ENCODE measurements around the gene PDE7B.
A peak's percentile ranks its signal among the peaks of the same experiment; 100 is the strongest.
"Not testable (repeated sequence)": the region's sequence is repeated elsewhere in the genome, so short reads cannot be mapped to it uniquely, and the experiment has no call there.

PDE7B gene

DNA sequence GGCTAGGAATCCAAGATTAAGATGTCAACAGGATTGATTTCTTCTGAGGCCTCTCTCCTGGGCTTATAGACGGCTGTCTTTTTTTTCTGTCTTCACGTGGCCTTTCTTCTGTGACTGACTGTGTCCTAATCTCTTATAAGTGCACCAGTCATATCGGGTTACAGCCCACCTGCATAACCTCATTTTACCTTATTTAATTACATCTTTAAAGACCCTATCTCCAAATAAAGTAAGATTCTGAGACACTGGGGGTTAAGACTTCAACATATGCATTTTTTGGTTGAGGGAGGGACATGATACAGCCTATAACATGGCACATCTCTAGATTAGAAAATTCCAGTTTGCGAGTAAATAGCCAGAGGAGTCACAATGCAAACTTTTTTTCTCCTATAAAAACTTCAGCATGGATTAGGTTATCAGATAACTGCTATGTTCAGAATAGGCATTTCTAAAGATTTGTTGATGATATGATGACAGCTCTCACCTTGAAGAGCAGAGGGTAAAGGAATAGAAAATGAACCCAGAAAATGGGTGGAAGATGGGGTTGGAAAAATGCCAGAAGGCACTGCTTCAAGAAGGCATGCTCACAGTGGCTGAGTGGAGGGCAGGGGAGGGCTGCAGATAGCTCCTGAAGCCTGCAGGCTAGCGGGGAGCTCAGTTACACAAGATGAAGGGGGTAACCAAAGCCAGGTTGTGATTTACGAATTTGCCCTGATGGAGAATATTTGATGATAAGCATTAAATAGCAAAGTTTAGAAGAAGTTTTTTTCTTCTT, 8.7 kb upstream of the PDE7B start:
- no peak for DNase-seq (ENCODE audit: extremely low read depth in 1 of 2, low read depth in 1 of 2)

DNA sequence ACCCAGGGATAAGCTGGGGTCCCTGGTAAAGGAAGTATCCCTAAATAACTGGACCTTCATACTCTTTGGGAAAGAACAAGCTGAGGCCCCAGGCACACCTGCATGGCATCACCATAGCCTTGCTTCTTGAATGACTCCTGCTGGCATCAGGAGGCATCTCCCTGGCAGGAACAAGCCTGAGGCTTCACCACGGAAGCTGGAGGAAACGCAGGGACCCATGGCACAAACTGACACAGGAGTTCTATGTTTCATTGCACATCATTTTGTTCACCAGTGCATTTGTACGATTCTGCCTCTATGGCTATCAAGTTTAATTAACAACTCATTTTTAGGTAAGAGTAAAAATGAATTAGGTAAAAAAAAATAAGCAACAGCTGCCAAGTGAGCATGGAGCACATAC, 619 bp upstream of the PDE7B start:
- no peak for DNase-seq (ENCODE audit: extremely low read depth in 1 of 2, low read depth in 1 of 2)

DNA sequence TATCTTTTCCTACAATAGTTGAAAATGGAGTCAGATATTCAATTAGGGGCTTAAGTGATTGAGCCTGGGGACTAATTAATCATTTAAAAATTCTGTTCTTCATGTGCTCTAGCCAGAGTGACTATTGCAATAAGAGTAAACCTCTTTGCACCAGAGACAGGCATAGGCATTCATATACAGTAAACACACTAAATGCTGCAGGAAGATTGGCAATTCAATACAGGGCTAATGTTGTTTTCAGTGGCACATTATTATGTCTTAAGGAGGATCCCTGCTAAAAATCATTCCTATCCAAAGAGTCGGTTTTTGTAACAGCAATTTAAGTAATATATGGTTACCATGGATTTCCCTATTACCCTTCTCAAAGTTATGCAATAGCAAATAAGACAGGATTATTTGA, 1.2 kb downstream of the PDE7B start:
- no peak for DNase-seq (ENCODE audit: extremely low read depth in 1 of 2, low read depth in 1 of 2)

DNA sequence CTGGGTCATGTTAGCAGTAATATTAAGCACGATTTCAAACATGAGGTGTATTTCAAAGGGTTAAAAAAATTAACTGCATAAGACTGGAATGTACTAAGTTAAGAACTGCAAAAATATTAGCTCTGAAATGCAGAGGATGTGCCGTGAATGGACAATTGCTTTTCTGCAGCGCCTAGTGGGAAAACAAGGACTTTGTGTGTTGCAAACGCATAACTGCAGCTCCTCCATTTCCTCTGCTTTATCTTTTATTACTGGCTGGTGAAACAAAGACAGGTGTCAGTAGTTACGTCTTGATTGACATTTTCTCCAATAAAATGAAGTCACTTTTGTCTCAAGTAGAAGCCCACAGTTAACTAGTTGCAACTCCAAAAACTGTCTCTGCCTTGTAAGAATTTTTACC, 1.7 kb downstream of the PDE7B start:
- DNase-seq (ENCODE audit: extremely low read depth in 1 of 2, low read depth in 1 of 2), result no peak

DNA sequence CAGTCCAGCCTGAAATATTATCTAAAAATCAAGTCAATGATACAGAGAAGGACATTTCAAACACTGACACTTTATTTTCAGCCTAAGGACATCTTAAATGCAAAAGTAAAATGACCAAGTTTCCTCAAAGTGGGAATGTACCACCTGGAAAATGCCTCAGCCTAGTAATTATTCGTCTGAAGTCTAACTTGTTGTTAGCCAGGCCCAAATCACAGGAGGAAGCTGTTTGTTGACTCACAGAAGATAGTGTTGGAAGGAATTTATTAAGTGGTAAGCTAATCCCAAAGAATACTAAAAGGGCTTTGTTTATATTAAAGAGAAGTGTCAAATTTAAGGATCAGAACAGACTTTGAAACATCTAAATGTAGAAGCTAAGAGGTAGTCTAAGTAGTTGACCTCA, 2.5 kb downstream of the PDE7B start:
- no peak for DNase-seq (ENCODE audit: extremely low read depth in 1 of 2, low read depth in 1 of 2)

DNA sequence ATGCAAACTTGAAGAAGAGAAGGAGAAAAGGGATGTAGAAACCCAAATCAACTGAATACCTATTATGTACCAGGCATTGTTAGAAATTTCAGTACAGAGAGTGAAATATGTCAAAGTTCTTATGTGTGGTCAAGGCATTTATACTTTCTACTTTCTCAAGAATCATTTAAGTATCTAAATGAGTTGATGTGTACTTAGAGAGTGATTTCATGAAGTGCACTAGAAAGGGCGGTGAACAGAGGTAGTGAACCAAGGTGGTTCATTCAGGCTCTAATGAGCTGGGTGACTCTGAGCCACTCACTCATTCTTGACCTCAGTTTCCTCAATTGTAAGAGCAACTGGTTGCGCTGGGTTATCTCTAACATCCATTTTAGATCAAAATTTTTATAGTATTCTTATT, 3.3 kb downstream of the PDE7B start:
- no peak for DNase-seq (ENCODE audit: extremely low read depth in 1 of 2, low read depth in 1 of 2)

DNA sequence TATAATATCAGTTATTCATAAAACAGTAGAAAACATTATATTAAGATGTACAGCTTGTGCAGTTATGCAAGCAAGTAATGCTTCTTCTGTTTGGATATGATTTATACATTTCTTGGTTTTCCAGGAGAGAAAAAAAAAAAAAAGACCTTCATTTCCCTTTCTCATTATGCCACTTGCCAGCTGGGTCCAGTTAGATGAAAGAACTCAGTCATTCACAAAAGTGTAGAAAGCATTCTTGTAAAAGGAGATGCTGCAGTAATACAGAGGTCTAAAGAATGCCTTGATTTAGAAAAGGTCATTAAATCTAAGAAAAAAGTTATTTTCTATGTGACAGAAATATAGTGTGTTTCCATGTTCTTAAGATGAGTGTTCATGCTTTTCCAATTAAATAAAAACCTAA, 7.4 kb downstream of the PDE7B start:
- DNase-seq (ENCODE audit: extremely low read depth in 1 of 2, low read depth in 1 of 2), result no peak

DNA sequence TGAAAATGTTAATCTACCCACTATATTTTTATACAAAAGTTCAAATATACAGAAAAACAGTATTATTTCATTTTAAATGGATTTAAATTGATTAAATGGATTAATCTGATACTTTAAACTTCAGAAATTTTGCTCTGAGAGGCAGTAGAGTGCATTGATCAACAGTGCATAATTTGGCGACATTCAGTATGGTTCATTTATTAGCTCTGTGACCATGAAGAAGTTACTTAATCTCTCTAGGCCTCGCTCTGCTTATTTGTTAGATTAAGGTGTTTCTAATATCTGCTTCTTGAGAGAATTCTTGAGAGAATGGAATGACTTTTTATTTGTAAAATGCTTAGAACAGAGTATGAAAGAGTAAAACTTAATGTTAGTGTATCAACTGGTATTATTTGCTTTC, 8.9 kb downstream of the PDE7B start:
- DNase-seq (ENCODE audit: extremely low read depth in 1 of 2, low read depth in 1 of 2), result no peak

DNA sequence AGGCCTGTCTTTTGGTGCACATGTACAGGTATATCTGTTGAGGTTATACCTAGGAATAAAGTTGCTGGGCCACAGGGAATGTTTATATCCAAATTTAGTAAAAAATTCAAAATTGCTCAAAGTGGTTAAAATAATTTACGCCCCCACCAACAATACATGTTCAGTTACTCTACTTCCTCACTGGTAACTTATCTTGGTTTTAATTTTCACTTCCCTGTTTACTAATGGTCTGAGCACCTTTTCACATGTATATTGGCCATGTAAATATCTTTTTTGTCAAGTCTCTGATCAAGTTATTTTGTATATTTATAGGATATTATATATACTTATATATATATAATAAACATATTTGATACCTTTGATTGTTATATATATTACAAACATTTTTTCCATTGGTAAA, 9.7 kb downstream of the PDE7B start:
- no peak for DNase-seq (ENCODE audit: extremely low read depth in 1 of 2, low read depth in 1 of 2)

DNA sequence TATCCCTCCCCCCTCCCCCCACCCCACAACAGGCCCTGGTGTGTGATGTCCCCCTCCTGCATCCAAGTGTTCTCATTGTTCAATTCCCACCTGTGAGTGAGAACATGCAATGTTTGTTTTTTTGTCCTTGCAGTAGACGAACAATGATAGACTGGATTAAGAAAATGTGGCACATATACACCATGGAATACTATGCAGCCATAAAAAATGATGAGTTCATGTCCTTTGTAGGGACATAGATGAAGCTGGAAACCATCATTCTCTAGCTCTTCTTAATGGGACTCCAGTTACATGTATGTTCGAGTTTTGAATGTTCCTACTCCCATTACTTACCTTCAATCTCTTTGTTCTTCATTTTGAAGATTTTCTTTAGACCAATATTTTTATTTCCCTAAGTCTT, 13.4 kb downstream of the PDE7B start:
- not testable (repeated sequence) for DNase-seq (ENCODE audit: extremely low read depth in 1 of 2, low read depth in 1 of 2)

DNA sequence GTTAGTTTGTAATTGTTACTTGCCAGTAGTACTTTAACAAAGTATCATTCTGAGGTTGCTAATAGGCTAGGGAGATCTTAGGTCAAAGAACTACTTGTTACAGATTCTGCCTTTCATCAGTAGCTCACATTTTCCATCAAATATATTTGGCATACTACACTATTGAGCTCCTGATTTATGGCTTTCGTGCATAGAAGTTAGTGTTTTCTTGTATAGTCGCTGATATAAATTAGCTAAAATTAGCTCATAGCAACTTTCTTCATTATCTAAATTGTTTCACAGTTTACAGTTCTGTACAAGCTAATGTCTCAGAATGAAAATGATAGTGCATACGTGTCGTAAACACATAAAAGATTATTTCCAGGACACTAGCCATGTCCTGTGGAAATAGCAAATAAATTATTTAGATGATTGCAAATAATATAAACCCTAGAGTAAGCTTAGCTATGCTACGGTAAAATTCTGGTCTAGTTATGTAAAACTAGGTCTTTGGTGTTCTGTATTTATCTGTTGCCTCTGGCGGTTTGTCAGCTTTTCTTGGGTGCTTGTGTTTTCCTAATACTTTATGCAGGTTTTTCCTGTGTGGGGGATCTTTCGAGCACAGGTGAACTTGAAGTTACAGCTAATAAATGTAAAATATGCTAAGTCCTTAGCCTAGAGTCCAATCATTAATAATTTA, 15.1 kb downstream of the PDE7B start:
- no peak for DNase-seq (ENCODE audit: extremely low read depth in 1 of 2, low read depth in 1 of 2)

DNA sequence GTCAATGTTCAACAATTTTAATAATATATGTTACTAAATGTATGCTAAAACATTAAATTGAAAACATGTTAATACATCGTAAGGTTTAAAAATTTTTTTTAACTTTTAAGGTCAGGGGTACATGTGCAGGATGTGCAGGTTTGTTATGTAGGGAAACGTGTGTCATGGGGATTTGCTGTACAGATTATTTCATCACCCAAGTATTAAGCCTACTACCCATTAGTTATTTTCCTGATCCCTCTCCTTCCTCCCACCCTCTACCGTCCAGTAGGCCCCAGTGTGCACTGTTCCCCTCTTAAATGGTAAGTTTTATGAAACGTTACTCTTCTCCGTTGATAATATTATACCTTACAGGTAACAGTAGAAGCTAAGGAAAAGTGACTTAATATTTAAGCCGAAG, 15.8 kb downstream of the PDE7B start:
- DNase-seq (ENCODE audit: extremely low read depth in 1 of 2, low read depth in 1 of 2), result no peak

DNA sequence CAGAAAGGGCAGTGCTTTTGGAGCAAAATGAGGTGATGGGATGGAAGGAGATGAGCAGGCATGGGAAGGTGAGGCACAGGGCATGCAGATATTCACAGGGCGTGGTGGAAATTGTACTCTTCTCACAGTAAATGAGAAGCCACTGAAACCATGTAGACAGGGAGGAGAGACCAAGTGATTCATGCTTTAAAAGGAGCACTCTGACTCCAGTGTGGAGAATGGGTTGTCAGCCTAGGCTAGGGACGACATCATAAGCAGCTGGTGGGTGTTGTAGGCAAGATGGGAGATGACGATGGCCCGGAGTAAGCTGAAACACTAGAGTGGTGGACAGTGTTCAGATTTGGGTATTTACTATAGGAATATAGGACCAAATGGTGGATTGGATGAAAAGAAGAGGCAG, 18.4 kb downstream of the PDE7B start:
- DNase-seq (ENCODE audit: extremely low read depth in 1 of 2, low read depth in 1 of 2), result no peak

DNA sequence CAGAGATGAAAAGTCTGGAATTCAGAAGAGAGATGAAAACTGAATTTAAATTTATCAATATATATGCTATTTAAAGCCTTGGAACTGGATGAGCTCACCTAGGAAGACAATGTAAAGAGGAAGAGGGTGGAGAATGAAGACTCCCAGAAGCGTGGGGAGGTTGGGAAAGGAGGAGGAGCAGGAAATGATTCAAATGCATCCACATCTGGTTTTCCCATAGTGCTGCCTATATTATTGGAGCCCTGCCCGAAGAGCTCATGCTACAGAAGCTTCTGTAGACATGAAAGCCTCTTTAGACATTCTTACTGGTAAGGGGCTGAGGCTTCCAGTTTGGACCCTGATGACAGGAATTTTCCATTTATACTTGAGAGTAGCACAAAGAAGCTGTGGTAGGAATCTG, 19.2 kb downstream of the PDE7B start:
- DNase-seq (ENCODE audit: extremely low read depth in 1 of 2, low read depth in 1 of 2), result no peak

DNA sequence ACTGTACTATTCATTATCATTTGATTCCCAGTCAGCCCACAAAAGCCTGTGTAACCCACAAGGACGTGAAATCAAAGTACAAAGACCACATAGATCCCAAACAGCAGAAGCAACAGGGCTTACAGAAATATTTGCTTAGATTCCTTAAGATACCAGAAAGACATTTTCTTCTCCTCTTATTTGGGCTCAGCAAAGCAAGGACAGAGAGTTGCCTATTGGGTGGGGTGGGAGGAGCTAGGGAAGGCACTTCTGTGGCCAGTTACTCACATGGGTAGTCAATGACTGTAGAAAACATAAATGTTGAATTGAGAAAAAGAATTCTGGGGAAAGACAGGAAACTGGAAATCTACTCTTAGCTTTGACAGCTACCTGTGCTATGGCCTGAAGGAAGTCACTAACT, 19.8 kb downstream of the PDE7B start:
- DNase-seq (ENCODE audit: extremely low read depth in 1 of 2, low read depth in 1 of 2), result no peak

DNA sequence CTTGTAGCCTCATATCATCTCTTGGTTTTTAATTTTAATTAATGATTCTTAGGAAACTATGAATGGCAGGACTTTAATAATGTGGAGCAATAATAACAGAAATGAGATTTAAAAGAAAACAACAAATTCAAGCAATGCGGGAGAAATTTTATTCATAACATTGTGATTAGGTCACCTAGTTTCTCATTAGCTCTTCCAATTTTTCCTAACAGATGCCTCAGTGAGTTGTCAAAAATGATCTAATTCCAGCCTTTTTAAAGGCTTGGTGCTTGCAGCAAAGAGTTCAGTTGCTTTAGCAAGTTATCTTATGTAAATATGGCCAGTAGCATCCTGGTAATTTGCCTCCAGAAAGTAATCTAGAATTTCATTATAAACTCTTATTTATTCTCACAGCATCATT, 20.4 kb downstream of the PDE7B start:
- DNase-seq (ENCODE audit: extremely low read depth in 1 of 2, low read depth in 1 of 2), result no peak

DNA sequence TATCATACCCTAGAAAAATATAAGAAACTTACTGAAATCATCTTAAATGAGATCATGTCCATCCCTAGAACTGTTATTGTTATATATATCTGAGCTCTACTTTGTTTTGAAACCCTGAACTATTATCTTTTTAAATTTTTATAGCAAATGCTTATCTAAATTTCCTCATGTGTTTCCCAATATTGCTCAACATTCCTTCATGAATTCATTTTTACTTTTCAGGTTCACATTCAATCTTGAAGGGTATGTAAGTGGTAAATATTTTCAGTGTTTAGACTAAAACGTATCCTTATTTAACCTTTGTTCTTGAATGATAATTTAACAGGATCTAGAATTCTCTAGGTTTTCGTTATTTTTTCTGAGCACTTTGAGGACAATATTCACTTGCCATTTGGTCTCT, 23.9 kb downstream of the PDE7B start:
- no peak for DNase-seq (ENCODE audit: extremely low read depth in 1 of 2, low read depth in 1 of 2)

DNA sequence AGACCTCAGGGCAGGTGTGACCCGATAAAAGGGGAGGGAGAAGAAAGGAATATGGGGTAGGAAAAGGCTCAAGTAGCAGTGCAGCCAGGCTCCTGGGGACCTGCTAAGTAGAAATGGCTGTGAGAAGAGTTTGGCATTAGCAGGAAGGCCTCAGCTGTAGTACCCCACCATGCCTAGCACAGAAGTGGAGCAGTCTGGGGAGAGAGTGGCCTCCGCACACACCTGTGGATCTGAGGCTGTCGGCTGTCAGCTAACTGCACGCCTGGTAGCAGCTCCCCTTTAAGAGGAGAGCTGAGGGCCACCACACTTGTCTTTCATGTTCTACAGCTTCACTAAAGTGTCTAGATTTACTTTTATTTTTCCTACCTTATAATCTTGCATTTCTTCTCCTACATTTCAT, 24.6 kb downstream of the PDE7B start:
- DNase-seq (ENCODE audit: extremely low read depth in 1 of 2, low read depth in 1 of 2), result no peak

DNA sequence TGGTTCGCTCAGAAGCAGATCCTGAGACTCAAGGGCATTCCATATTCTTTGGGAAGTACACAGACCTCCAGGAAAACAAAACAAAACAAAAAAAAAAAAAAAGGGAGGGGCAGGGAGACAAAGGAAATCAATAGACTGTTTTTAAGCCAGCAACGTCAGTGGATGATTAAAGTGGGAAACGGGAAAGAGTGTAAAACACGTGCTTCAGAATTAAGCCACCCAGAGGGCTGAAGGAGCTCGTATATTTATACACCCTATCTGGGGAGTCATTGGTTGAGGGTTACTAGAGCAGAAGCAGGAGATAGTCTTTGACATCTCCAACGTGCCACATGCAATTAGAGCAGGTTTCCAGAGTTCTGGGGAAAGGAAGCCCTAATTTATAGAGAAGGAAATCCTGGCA, 26.2 kb downstream of the PDE7B start:
- no peak for DNase-seq (ENCODE audit: extremely low read depth in 1 of 2, low read depth in 1 of 2)

DNA sequence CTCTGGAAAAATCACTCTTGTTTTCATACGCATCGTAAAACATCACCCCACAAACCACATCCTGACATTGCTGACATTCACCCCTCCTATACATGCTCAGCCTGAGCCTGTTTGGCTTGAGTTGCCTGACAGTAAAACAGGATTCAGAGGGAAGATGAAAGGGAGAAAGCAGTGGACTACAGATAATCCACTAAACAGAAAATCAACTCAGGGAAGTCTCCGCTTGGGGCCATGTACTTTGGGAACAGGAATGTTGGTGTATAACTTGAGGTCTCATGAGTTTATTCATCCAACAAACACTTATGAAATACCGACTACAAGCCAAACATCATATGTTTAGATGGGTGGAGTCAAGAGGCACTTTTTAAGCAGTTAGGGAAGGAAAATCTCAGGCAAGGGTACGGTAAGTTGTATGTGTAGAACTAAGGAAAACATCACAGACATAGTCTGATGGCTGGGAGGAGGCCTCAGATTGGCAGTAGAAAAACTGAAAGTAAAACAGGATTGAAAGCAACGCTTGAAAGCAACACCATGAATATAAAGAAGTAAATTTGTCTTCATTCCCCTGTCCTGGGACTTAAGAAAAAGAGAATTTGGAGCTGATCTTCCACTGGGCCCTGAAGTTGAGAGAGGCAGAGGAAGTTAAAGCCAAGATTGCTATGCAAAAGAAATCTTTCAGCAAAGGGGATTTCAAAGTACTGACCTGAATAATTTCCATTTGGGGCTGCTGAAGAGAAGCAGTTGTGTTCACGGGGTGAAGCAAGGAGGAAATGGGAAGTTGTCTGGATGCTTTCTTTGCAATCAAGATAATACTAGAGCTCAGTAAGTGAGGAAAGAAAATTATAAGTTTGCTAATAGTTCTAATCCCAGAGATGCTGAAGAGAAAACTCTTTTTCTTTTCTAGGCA, 28.8 kb downstream of the PDE7B start:
- DNase-seq (ENCODE audit: extremely low read depth in 1 of 2, low read depth in 1 of 2), result peak in 1 of 2 donors; percentile 11

DNA sequence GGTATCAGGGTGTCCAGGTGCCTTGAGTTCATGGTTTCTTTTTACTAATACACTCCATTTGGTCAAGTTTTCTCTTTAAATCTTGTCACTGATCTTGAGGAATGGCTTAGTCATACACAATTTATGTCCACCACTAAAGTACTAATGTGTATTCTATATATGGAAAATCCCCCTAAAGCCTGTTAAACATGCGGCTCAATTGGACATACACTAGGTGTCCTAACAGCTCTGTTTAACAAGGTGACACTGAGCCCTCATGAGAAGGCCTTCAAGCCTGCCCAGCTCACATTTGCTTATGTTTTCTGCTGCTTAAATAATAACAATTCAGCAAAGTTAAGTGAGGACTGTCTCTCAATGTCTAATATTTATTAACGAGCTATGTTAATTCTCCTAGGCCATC, 31.5 kb downstream of the PDE7B start:
- no peak for DNase-seq (ENCODE audit: extremely low read depth in 1 of 2, low read depth in 1 of 2)

DNA sequence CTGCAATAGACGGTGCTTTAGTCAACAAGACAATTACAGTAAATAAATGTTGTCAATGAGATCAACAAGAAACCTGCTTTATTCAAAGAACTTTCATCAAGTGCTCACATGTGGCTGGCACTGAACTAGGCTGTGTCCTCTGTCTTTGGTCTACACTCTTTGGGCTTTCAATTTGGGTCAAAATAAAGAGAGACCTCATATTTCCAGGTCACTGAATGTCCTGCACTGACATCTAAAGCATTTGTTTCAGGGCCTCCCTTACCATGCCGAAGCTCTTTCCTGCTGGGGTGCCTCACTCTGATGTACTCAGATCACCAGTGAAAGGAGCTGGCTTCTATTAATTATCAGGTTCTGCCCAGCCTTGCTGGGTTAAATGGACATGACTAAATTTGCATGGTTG, 32.0 kb downstream of the PDE7B start:
- DNase-seq (ENCODE audit: extremely low read depth in 1 of 2, low read depth in 1 of 2), result no peak

Measured in activated CD8-positive, alpha-beta memory T cell treated with anti-CD3 and anti-CD28 coated beads for 1 hour (primary cell).